ENCODE results near the gene RIPPLY2.
A peak's percentile ranks its signal among the peaks of the same experiment; 100 is the strongest.

The RIPPLY2 gene

GRCh38 chr6:83849610-83850009, 3.5 kb upstream of the RIPPLY2 start:
- ATAC-seq = no peak
- Mint-ChIP-seq H3K36me3 (no peaks in the 10 kb centered on the region), H3K4me3 (no peak overlapping the region), H3K9me3 (no peaks in the 10 kb centered on the region), H3K4me1 (peaks cover 14% of the 10 kb centered on the region), H3K27me3 (peaks cover 60% of the 10 kb centered on the region), H3K27ac (no peak overlapping the region)

GRCh38 chr6:83852528-83853177, 507 bp upstream of the RIPPLY2 start:
- peaks cover 77% of the 10 kb centered on the region for H3K27me3 Mint-ChIP-seq
- H3K27ac Mint-ChIP-seq = no peak overlapping the region
- ATAC-seq = no peak
- H3K4me3 Mint-ChIP-seq = peak overlapping the region; percentile 81
- H3K9me3 Mint-ChIP-seq = no peaks in the 10 kb centered on the region
- H3K4me1 Mint-ChIP-seq = peaks cover 14% of the 10 kb centered on the region
- no peaks in the 10 kb centered on the region for H3K36me3 Mint-ChIP-seq

- Mint-ChIP-seq H3K9me3 (no peaks in the 10 kb centered on the region), H3K4me3 (peak overlapping the region; percentile 81), H3K27me3 (peaks cover 68% of the 10 kb centered on the region), H3K36me3 (no peaks in the 10 kb centered on the region), H3K4me1 (peaks cover 20% of the 10 kb centered on the region), H3K27ac (no peak overlapping the region)
- no peak for ATAC-seq
Measured at GRCh38 chr6:83854001-83854501, 891 bp downstream of the RIPPLY2 start.

GRCh38 chr6:83854766-83855165, 1.6 kb downstream of the RIPPLY2 start:
- ATAC-seq = no peak
- Mint-ChIP-seq H3K27ac (no peak overlapping the region), H3K4me3 (no peak overlapping the region), H3K4me1 (peaks cover 24% of the 10 kb centered on the region), H3K9me3 (no peaks in the 10 kb centered on the region), H3K36me3 (peaks cover under 1% of the 10 kb centered on the region), H3K27me3 (peaks cover 61% of the 10 kb centered on the region)

- Mint-ChIP-seq H3K9me3 (no peaks in the 10 kb centered on the region), H3K4me3 (peak within 1 kb of the TSS; percentile 99), H3K4me1 (peaks cover 37% of the 10 kb centered on the region), H3K36me3 (peaks cover 14% of the 10 kb centered on the region), H3K27ac (peak within 1 kb of the TSS; percentile 94), H3K27me3 (peaks cover 16% of the 10 kb centered on the region)
- ATAC-seq = peak; percentile 99
Measured at GRCh38 chr6:83859410-83860358, 6.5 kb downstream of the RIPPLY2 start, which contains the start of gene CYB5R4. TSS of gene CYB5R4 (plus strand) at chr6:83859689. CDS start at chr6:83859783, 94 bp downstream.

GRCh38 chr6:83860359-83860755, 7.2 kb downstream of the RIPPLY2 start:
- Mint-ChIP-seq H3K27me3 (peaks cover 9% of the 10 kb centered on the region), H3K36me3 (peaks cover 21% of the 10 kb centered on the region), H3K4me3 (peak overlapping the region; percentile 99), H3K27ac (peak overlapping the region; percentile 94), H3K9me3 (no peaks in the 10 kb centered on the region), H3K4me1 (peaks cover 37% of the 10 kb centered on the region)
- no peak for ATAC-seq

GRCh38 chr6:83860782-83861495, 7.8 kb downstream of the RIPPLY2 start:
- ATAC-seq = no peak
- peak overlapping the region; percentile 99 for H3K4me3 Mint-ChIP-seq
- peak overlapping the region; percentile 94 for H3K27ac Mint-ChIP-seq
- peaks cover 27% of the 10 kb centered on the region for H3K36me3 Mint-ChIP-seq
- H3K9me3 Mint-ChIP-seq = no peaks in the 10 kb centered on the region
- H3K4me1 Mint-ChIP-seq = peaks cover 37% of the 10 kb centered on the region
- H3K27me3 Mint-ChIP-seq = peaks cover 4% of the 10 kb centered on the region

- H3K27ac Mint-ChIP-seq = no peak overlapping the region
- no peak for ATAC-seq
- no peaks in the 10 kb centered on the region for H3K27me3 Mint-ChIP-seq
- H3K36me3 Mint-ChIP-seq = peaks cover 47% of the 10 kb centered on the region
- H3K4me1 Mint-ChIP-seq = peaks cover 37% of the 10 kb centered on the region
- peaks cover 7% of the 10 kb centered on the region for H3K9me3 Mint-ChIP-seq
- no peak overlapping the region for H3K4me3 Mint-ChIP-seq
Measured at GRCh38 chr6:83862776-83863471, 9.8 kb downstream of the RIPPLY2 start.

- Mint-ChIP-seq H3K27me3 (no peaks in the 10 kb centered on the region), H3K27ac (no peak overlapping the region), H3K4me1 (peaks cover 21% of the 10 kb centered on the region), H3K4me3 (no peak overlapping the region), H3K9me3 (peaks cover 7% of the 10 kb centered on the region), H3K36me3 (peaks cover 75% of the 10 kb centered on the region)
- ATAC-seq = no peak
Measured at GRCh38 chr6:83867043-83867442, 13.9 kb downstream of the RIPPLY2 start.

GRCh38 chr6:83867527-83868161, 14.5 kb downstream of the RIPPLY2 start:
- Mint-ChIP-seq H3K36me3 (peaks cover 76% of the 10 kb centered on the region), H3K9me3 (peaks cover 7% of the 10 kb centered on the region), H3K4me1 (peaks cover 18% of the 10 kb centered on the region), H3K4me3 (no peak overlapping the region), H3K27me3 (no peaks in the 10 kb centered on the region), H3K27ac (no peak overlapping the region)
- ATAC-seq = no peak

- H3K36me3 Mint-ChIP-seq = peaks cover 79% of the 10 kb centered on the region
Measured at GRCh38 chr6:83868639-83869038, 15.5 kb downstream of the RIPPLY2 start.

GRCh38 chr6:83870649-83871048, 17.5 kb downstream of the RIPPLY2 start:
- H3K27ac Mint-ChIP-seq = no peak overlapping the region
- no peak for ATAC-seq
- H3K9me3 Mint-ChIP-seq = peaks cover 11% of the 10 kb centered on the region
- H3K36me3 Mint-ChIP-seq = peaks cover 71% of the 10 kb centered on the region
- H3K4me1 Mint-ChIP-seq = peaks cover 28% of the 10 kb centered on the region
- no peaks in the 10 kb centered on the region for H3K27me3 Mint-ChIP-seq
- no peak overlapping the region for H3K4me3 Mint-ChIP-seq

More at GRCh38 chr6:83868639-83869038, 15.5 kb downstream of the RIPPLY2 start:
- ATAC-seq = no peak
- H3K9me3 Mint-ChIP-seq = peaks cover 7% of the 10 kb centered on the region
- no peaks in the 10 kb centered on the region for H3K27me3 Mint-ChIP-seq
- H3K4me3 Mint-ChIP-seq = no peak overlapping the region
- peaks cover 19% of the 10 kb centered on the region for H3K4me1 Mint-ChIP-seq
- H3K27ac Mint-ChIP-seq = no peak overlapping the region

GRCh38 chr6:83872386-83873118, 19.4 kb downstream of the RIPPLY2 start:
- Mint-ChIP-seq H3K27ac (no peak overlapping the region), H3K36me3 (peaks cover 57% of the 10 kb centered on the region), H3K9me3 (peaks cover 4% of the 10 kb centered on the region), H3K4me3 (no peak overlapping the region), H3K27me3 (no peaks in the 10 kb centered on the region), H3K4me1 (peaks cover 35% of the 10 kb centered on the region)
- ATAC-seq = no peak

Data from stimulated activated memory B cell treated with anti-CD40 and anti-IgM and Interleukin-4, amounts not matched to agents 10 μg/mL and 1 μg/mL and 100 μg/mL, for 72 hours (primary cell).